SK-N-SH treated with all-trans-retinoic acid at 6 μM for 48 hours (cell line): ENCODE data around the gene GJD2.

Source experiments
- ATAC-seq: fragments of 200-7000 bp; cut with Tn5 transposase; 3 replicates; pipeline ENCODE4 v1.9.1; 2020; ENCODE audit warnings: mild to moderate bottlenecking, moderate library complexity
- ARNTL ChIP-seq: fragments of 450-650 bp; formaldehyde crosslinking; IDR thresholded peaks from 2 replicates; pipeline ENCODE4 v1.5.0; 2020; ENCODE audit warnings: low read depth, mild to moderate bottlenecking, moderate library complexity, borderline replicate concordance
- BACH2 ChIP-seq: fragments of 250-450 bp; sonication (Bioruptor Pico); IDR thresholded peaks from 2 replicates; pipeline ENCODE4 v1.9.0; 2021; ENCODE audit warnings: mild to moderate bottlenecking, borderline replicate concordance
- CREB5 ChIP-seq: fragments of 250-450 bp; sonication (Bioruptor Pico); IDR thresholded peaks from 2 replicates; pipeline ENCODE4 v1.5.1; 2020; ENCODE audit warnings: low read depth, mild to moderate bottlenecking, moderate library complexity
- CSDC2 ChIP-seq: fragments of 250-450 bp; sonication (Bioruptor Pico); IDR thresholded peaks from 2 replicates; pipeline ENCODE4 v1.5.0; 2020; ENCODE audit warnings: mild to moderate bottlenecking, moderate library complexity
- ESRRG ChIP-seq: fragments of 250-450 bp; sonication (Bioruptor Pico); IDR thresholded peaks from 2 replicates; pipeline ENCODE4 v1.6.1; 2021; ENCODE audit warnings: mild to moderate bottlenecking
- GLIS3 ChIP-seq: fragments of 250-450 bp; sonication (Bioruptor Pico); IDR thresholded peaks from 2 replicates; pipeline ENCODE4 v1.5.0; 2020; ENCODE audit warnings: mild to moderate bottlenecking, moderate library complexity
- ISL1 ChIP-seq: fragments of 250-450 bp; sonication (Bioruptor Pico); IDR thresholded peaks from 2 replicates; pipeline ENCODE4 v2.1.2; 2022; ENCODE audit warnings: mild to moderate bottlenecking, moderate library complexity
- OSR1 ChIP-seq: fragments of 250-450 bp; sonication (Bioruptor Pico); IDR thresholded peaks from 2 replicates; pipeline ENCODE4 v1.8.0; 2022; ENCODE audit warnings: moderate library complexity, mild to moderate bottlenecking, inconsistent platforms
- PATZ1 ChIP-seq: fragments of 250-450 bp; sonication (Bioruptor Pico); IDR thresholded peaks from 2 replicates; pipeline ENCODE4 v1.8.0; 2020; ENCODE audit warnings: mild to moderate bottlenecking, moderate library complexity, borderline replicate concordance
- PPARA ChIP-seq: fragments of 250-450 bp; sonication (Bioruptor Pico); IDR thresholded peaks from 2 replicates; pipeline ENCODE4 v1.5.0; 2020; ENCODE audit warnings: mild to moderate bottlenecking, borderline replicate concordance
- RARB ChIP-seq: fragments of 250-450 bp; sonication (Bioruptor Pico); IDR thresholded peaks from 2 replicates; pipeline ENCODE4 v1.8.0; 2021; ENCODE audit warnings: mild to moderate bottlenecking, moderate library complexity
- SNAI2 ChIP-seq: fragments of 250-450 bp; sonication (Bioruptor Pico); IDR thresholded peaks from 2 replicates; pipeline ENCODE4 v1.5.0; 2020; ENCODE audit warnings: mild to moderate bottlenecking, moderate library complexity
- TCF4 ChIP-seq: fragments of 250-450 bp; sonication (Bioruptor Pico); IDR thresholded peaks from 2 replicates; pipeline ENCODE4 v1.8.0; 2021; ENCODE audit warnings: mild to moderate bottlenecking, moderate library complexity, borderline replicate concordance
- TOX ChIP-seq: fragments of 250-450 bp; sonication (Bioruptor Pico); IDR thresholded peaks from 2 replicates; pipeline ENCODE4 v1.8.0; 2021; ENCODE audit warnings: mild to moderate bottlenecking, moderate library complexity, borderline replicate concordance
- ZFP3 ChIP-seq: fragments of 250-450 bp; sonication (Bioruptor Pico); IDR thresholded peaks from 2 replicates; pipeline ENCODE4 v1.5.0; 2020; ENCODE audit warnings: mild to moderate bottlenecking, moderate library complexity
- ZFP30 ChIP-seq: fragments of 450-650 bp; formaldehyde crosslinking; IDR thresholded peaks from 2 replicates; pipeline ENCODE4 v1.5.0; 2022; ENCODE audit warnings: mild to moderate bottlenecking, moderate library complexity
- ZNF565 ChIP-seq: fragments of 450-650 bp; formaldehyde crosslinking; conservative IDR thresholded peaks from 2 replicates; pipeline ENCODE4 v1.5.0; 2020; ENCODE audit warnings: low read depth, mild to moderate bottlenecking, moderate library complexity
- ZNF70 ChIP-seq: fragments of 450-650 bp; formaldehyde crosslinking; IDR thresholded peaks from 2 replicates; pipeline ENCODE4 v1.5.0; 2020; ENCODE audit warnings: mild to moderate bottlenecking, moderate library complexity
- ZNF8 ChIP-seq: fragments of 450-650 bp; formaldehyde crosslinking; IDR thresholded peaks from 2 replicates; pipeline ENCODE4 v1.5.0; 2020; ENCODE audit warnings: mild to moderate bottlenecking, moderate library complexity
- TF ChIP-seq, protein P1 (sequence below): fragments of 250-450 bp; sonication (Bioruptor Pico); IDR thresholded peaks from 2 replicates; pipeline ENCODE4 v1.8.0; 2021; ENCODE audit warnings: low read depth, mild to moderate bottlenecking, moderate library complexity, borderline replicate concordance
- TF ChIP-seq, protein P2 (sequence below): fragments of 250-450 bp; sonication (Bioruptor Pico); IDR thresholded peaks from 2 replicates; pipeline ENCODE4 v1.5.0; 2020; ENCODE audit warnings: mild to moderate bottlenecking, moderate library complexity

Gene GJD2

DNA sequence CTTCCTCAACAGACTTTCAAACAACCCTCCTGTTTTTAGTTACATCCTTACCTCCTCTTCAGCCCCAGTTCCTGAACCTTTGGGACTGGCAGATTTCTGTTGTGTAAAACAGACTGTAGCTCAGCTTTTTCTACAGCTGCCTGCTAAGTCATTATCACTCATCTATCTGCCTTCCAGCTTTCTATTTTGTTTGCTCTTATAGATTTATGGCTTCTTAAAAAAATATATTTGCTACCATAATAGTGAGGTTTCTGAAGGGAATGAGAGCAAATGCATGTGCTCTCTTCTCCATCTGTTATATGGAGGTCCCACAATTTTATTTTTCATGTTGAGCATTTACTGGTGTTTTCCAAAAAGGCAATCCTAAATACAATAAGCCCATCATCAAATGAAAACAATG lies 18.2 kb upstream of the GJD2 start:
- TF ChIP-seq ZNF8 (CRISPR knock-in tag) (no peak), ZNF565 (CRISPR knock-in tag) (no peak), BACH2 (CRISPR knock-in tag) (no peak), SNAI2 (CRISPR knock-in tag) (no peak), ZNF70 (CRISPR knock-in tag) (no peak)
- TF ChIP-seq, protein P1, sequence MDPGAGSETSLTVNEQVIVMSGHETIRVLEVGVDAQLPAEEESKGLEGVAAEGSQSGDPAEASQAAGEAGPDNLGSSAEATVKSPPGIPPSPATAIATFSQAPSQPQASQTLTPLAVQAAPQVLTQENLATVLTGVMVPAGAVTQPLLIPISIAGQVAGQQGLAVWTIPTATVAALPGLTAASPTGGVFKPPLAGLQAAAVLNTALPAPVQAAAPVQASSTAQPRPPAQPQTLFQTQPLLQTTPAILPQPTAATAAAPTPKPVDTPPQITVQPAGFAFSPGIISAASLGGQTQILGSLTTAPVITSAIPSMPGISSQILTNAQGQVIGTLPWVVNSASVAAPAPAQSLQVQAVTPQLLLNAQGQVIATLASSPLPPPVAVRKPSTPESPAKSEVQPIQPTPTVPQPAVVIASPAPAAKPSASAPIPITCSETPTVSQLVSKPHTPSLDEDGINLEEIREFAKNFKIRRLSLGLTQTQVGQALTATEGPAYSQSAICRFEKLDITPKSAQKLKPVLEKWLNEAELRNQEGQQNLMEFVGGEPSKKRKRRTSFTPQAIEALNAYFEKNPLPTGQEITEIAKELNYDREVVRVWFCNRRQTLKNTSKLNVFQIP (CRISPR knock-in tag): no peak
- no peak for ATAC-seq

DNA sequence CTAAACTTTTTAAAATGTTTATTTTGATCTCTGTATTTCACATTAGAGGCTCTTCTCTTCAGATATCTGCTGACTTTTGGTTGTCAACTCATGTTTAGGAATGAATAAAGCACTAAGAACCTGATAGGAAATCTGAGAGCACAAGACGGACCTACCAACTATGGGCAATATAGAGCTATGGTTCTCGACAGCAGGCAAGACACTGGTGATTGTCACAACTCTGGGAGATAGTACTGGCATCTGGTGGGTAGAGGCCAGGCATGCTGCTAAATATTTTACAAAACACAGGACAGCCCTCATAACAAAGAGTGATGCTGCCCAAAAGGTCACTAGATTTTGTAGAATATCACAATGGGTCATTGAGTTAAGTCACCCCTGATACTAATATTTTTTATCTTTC lies 17.5 kb upstream of the GJD2 start:
- TF ChIP-seq CSDC2 (no peak), OSR1 (CRISPR knock-in tag) (no peak), ISL1 (CRISPR knock-in tag) (no peak), RARB (CRISPR knock-in tag) (no peak), ZNF565 (CRISPR knock-in tag) (no peak), ESRRG (CRISPR knock-in tag) (no peak), CREB5 (CRISPR knock-in tag) (no peak), ZFP30 (no peak), BACH2 (CRISPR knock-in tag) (no peak), GLIS3 (CRISPR knock-in tag) (no peak), PPARA (CRISPR knock-in tag) (no peak)
- TF ChIP-seq, protein P2, sequence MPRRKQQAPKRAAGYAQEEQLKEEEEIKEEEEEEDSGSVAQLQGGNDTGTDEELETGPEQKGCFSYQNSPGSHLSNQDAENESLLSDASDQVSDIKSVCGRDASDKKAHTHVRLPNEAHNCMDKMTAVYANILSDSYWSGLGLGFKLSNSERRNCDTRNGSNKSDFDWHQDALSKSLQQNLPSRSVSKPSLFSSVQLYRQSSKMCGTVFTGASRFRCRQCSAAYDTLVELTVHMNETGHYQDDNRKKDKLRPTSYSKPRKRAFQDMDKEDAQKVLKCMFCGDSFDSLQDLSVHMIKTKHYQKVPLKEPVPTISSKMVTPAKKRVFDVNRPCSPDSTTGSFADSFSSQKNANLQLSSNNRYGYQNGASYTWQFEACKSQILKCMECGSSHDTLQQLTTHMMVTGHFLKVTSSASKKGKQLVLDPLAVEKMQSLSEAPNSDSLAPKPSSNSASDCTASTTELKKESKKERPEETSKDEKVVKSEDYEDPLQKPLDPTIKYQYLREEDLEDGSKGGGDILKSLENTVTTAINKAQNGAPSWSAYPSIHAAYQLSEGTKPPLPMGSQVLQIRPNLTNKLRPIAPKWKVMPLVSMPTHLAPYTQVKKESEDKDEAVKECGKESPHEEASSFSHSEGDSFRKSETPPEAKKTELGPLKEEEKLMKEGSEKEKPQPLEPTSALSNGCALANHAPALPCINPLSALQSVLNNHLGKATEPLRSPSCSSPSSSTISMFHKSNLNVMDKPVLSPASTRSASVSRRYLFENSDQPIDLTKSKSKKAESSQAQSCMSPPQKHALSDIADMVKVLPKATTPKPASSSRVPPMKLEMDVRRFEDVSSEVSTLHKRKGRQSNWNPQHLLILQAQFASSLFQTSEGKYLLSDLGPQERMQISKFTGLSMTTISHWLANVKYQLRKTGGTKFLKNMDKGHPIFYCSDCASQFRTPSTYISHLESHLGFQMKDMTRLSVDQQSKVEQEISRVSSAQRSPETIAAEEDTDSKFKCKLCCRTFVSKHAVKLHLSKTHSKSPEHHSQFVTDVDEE (CRISPR knock-in tag): no peak
- no peak for ATAC-seq

GRCh38 chr15:34769711-34770110 lies 14.9 kb upstream of the GJD2 start:
- ATAC-seq: no peak
- TF ChIP-seq OSR1 (CRISPR knock-in tag): no peak
- no peak for TF ChIP-seq PPARA (CRISPR knock-in tag)
- no peak for TF ChIP-seq ZFP3 (CRISPR knock-in tag)
- TF ChIP-seq ARNTL (CRISPR knock-in tag): no peak
- no peak for TF ChIP-seq ZNF8 (CRISPR knock-in tag)
- TF ChIP-seq CSDC2: no peak
- TF ChIP-seq, protein P1 (CRISPR knock-in tag): no peak
- TF ChIP-seq CREB5 (CRISPR knock-in tag): no peak
- TF ChIP-seq BACH2 (CRISPR knock-in tag): no peak
- no peak for TF ChIP-seq ZNF565 (CRISPR knock-in tag)
- no peak for TF ChIP-seq ESRRG (CRISPR knock-in tag)
- TF ChIP-seq TCF4 (CRISPR knock-in tag): no peak
- TF ChIP-seq GLIS3 (CRISPR knock-in tag): no peak
- TF ChIP-seq, protein P2 (CRISPR knock-in tag): no peak
- no peak for TF ChIP-seq TOX (CRISPR knock-in tag)
- no peak for TF ChIP-seq PATZ1 (CRISPR knock-in tag)
- TF ChIP-seq ZFP30: no peak
- TF ChIP-seq ISL1 (CRISPR knock-in tag): no peak
- TF ChIP-seq, all 23 proteins: peak for 0
